ENCODE data around the gene OGFR. TPM values are rescaled to one million over a fixed set of nuclear protein-coding genes. Genes with fewer than 3 reads are reported as not detected.

OGFR gene
- total and polyA plus RNA-seq, 4 donors, result 14.6 to 46.6 (median 42.3) TPM

GRCh38 chr20:62823688-62824475 lies 19.2 kb downstream of the OGFR start:
- H3K27me3 ChIP-seq (ENCODE audit: control insufficient read depth, insufficient read depth, low read length), result no peaks in the 10 kb centered on the region
- H3K36me3 ChIP-seq (ENCODE audit: control insufficient read depth, insufficient read depth, low read length), result peaks cover 45% of the 10 kb centered on the region
- no peak overlapping the region for H3K4me3 ChIP-seq (ENCODE audit: low read depth, low read length)
- 73% methylated on average over 38 of the region's 38 CpGs for WGBS (ENCODE audit: insufficient coverage)
- H3K9me3 ChIP-seq (ENCODE audit: control insufficient read depth, insufficient read depth, low read length), result no peaks in the 10 kb centered on the region
- peaks cover 65% of the 10 kb centered on the region for H3K4me1 ChIP-seq (ENCODE audit: control insufficient read depth, insufficient read depth, low read length)
- no peak for DNase-seq (ENCODE audit: low read depth in 4 of 6, low spot score in 6 of 6)
- H3K27ac ChIP-seq (ENCODE audit: low read depth, low read length), result no peak overlapping the region

DNA sequence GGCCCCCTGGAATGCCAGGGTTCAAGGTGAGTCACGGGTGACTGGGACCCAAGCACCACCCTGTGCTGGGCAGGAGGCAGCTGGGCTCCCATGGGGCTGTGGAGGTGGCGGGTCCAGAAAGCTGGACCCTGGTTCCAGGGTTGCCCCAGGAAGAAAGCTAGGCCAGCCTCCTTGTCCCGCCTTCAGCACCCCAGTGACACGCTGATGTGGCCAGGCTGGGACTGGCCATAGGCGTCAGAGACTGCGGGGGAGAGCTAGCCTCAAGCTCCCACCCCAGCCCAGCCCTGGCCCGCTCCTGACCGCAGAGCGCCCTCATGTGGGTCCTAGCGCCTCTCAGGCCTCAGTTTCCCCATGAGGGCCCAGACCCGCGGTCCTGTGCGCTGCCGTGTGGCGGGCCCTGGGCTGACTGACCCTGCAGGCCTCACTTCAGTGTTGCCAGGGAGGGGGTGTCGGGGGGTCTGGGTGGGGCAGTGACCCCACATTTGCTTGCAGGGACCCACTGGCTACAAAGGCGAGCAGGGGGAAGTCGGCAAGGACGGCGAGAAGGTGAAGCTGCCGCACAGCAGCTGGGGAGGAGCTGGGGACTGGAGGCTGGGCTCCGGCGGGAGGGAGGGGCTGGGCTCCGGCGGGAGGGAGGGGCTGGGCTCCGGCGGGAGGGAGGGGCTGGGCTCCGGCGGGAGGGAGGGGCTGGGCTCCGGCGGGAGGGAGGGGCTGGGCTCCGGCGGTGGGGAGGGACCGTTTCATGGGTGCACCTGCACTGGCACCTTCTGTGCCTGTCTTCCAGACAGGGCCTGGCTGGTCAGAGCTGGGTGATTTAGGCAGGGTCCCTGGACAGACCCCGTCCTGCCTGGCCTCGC lies 20.1 kb downstream of the OGFR start:
- Histone ChIP-seq H3K36me3 (ENCODE audit: control insufficient read depth, insufficient read depth, low read length) (peaks cover 53% of the 10 kb centered on the region), H3K4me1 (ENCODE audit: control insufficient read depth, insufficient read depth, low read length) (peaks cover 57% of the 10 kb centered on the region), H3K27me3 (ENCODE audit: control insufficient read depth, insufficient read depth, low read length) (no peaks in the 10 kb centered on the region), H3K9me3 (ENCODE audit: control insufficient read depth, insufficient read depth, low read length) (no peaks in the 10 kb centered on the region), H3K27ac (ENCODE audit: low read depth, low read length) (no peak overlapping the region), H3K4me3 (ENCODE audit: low read depth, low read length) (no peak overlapping the region)
- 48% methylated on average over 21 of the region's 36 CpGs for WGBS (ENCODE audit: insufficient coverage)
- peak in 2 of 6 donors; percentile 66 to 76 for DNase-seq (ENCODE audit: low read depth in 4 of 6, low spot score in 6 of 6)

- Histone ChIP-seq H3K4me1 (ENCODE audit: control insufficient read depth, insufficient read depth, low read length) (peaks cover 52% of the 10 kb centered on the region), H3K9me3 (ENCODE audit: control insufficient read depth, insufficient read depth, low read length) (no peaks in the 10 kb centered on the region), H3K27ac (ENCODE audit: low read depth, low read length) (no peak overlapping the region), H3K4me3 (ENCODE audit: low read depth, low read length) (no peak overlapping the region), H3K36me3 (ENCODE audit: control insufficient read depth, insufficient read depth, low read length) (peaks cover 58% of the 10 kb centered on the region), H3K27me3 (ENCODE audit: control insufficient read depth, insufficient read depth, low read length) (no peaks in the 10 kb centered on the region)
- WGBS (ENCODE audit: insufficient coverage), result 73% methylated on average over 18 of the region's 22 CpGs
- no peak for DNase-seq (ENCODE audit: low read depth in 4 of 6, low spot score in 6 of 6)
Observed at GRCh38 chr20:62825333-62825985, 20.8 kb downstream of the OGFR start.

GRCh38 chr20:62825986-62826645 lies 21.5 kb downstream of the OGFR start:
- Histone ChIP-seq H3K9me3 (ENCODE audit: control insufficient read depth, insufficient read depth, low read length) (no peaks in the 10 kb centered on the region), H3K27ac (ENCODE audit: low read depth, low read length) (no peak overlapping the region), H3K36me3 (ENCODE audit: control insufficient read depth, insufficient read depth, low read length) (peaks cover 59% of the 10 kb centered on the region), H3K4me3 (ENCODE audit: low read depth, low read length) (no peak overlapping the region), H3K27me3 (ENCODE audit: control insufficient read depth, insufficient read depth, low read length) (no peaks in the 10 kb centered on the region), H3K4me1 (ENCODE audit: control insufficient read depth, insufficient read depth, low read length) (peaks cover 46% of the 10 kb centered on the region)
- WGBS (ENCODE audit: insufficient coverage), result 89% methylated on average over 26 of the region's 27 CpGs
- DNase-seq (ENCODE audit: low read depth in 4 of 6, low spot score in 6 of 6), result no peak

GRCh38 chr20:62826646-62827310 lies 22.1 kb downstream of the OGFR start:
- Histone ChIP-seq H3K9me3 (ENCODE audit: control insufficient read depth, insufficient read depth, low read length) (no peaks in the 10 kb centered on the region), H3K27ac (ENCODE audit: low read depth, low read length) (no peak overlapping the region), H3K36me3 (ENCODE audit: control insufficient read depth, insufficient read depth, low read length) (peaks cover 58% of the 10 kb centered on the region), H3K4me1 (ENCODE audit: control insufficient read depth, insufficient read depth, low read length) (peaks cover 47% of the 10 kb centered on the region), H3K4me3 (ENCODE audit: low read depth, low read length) (no peak overlapping the region), H3K27me3 (ENCODE audit: control insufficient read depth, insufficient read depth, low read length) (no peaks in the 10 kb centered on the region)
- no peak for DNase-seq (ENCODE audit: low read depth in 4 of 6, low spot score in 6 of 6)
- WGBS (ENCODE audit: insufficient coverage), result 95% methylated on average over 20 of the region's 24 CpGs

DNA sequence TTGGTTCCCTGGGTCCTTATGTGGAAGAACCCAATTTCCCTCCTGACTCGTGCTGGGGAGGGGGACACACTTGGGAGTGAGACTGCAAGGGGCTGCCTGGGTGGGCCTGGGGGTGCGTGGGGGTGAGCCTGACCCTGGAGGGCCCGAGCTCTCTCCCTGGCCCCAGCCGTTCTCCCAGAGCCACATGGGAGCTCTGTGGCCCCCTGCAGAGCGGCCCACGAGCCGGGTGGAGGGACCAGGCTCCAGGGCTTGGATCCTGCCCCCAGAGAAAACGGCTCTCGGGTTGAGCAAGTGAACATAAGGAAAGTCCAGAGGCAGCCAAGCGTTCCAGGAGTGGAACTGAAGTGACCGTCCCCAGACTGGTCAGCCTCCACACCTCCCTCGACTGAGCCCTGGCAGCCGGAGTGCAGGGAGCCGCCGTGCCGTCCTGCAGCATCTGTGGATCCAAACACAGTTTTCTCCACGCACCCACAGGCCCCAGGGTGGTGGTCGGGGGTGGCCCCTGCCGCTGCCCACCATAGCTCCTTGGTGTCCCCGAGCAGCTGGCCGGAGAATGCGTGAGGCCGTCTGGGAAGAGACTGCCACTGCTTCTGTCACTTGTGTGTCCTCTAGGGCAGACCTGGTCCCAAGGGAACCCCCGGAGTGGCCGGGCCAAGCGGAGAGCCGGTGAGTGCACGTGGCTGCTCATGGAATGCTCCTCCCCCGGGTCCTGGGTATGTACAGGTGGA lies 22.8 kb downstream of the OGFR start:
- peaks cover 56% of the 10 kb centered on the region for H3K36me3 ChIP-seq (ENCODE audit: control insufficient read depth, insufficient read depth, low read length)
- no peaks in the 10 kb centered on the region for H3K27me3 ChIP-seq (ENCODE audit: control insufficient read depth, insufficient read depth, low read length)
- no peak for DNase-seq (ENCODE audit: low read depth in 4 of 6, low spot score in 6 of 6)
- no peaks in the 10 kb centered on the region for H3K9me3 ChIP-seq (ENCODE audit: control insufficient read depth, insufficient read depth, low read length)
- no peak overlapping the region for H3K27ac ChIP-seq (ENCODE audit: low read depth, low read length)
- H3K4me1 ChIP-seq (ENCODE audit: control insufficient read depth, insufficient read depth, low read length), result peaks cover 50% of the 10 kb centered on the region
- H3K4me3 ChIP-seq (ENCODE audit: low read depth, low read length), result no peak overlapping the region
- 81% methylated on average over 29 of the region's 29 CpGs for WGBS (ENCODE audit: insufficient coverage)

- 96% methylated on average over 8 of the region's 9 CpGs for WGBS (ENCODE audit: insufficient coverage)
- Histone ChIP-seq H3K9me3 (ENCODE audit: control insufficient read depth, insufficient read depth, low read length) (no peaks in the 10 kb centered on the region), H3K4me3 (ENCODE audit: low read depth, low read length) (no peak overlapping the region), H3K27ac (ENCODE audit: low read depth, low read length) (no peak overlapping the region), H3K4me1 (ENCODE audit: control insufficient read depth, insufficient read depth, low read length) (peaks cover 53% of the 10 kb centered on the region), H3K36me3 (ENCODE audit: control insufficient read depth, insufficient read depth, low read length) (peaks cover 56% of the 10 kb centered on the region), H3K27me3 (ENCODE audit: control insufficient read depth, insufficient read depth, low read length) (no peaks in the 10 kb centered on the region)
- no peak for DNase-seq (ENCODE audit: low read depth in 4 of 6, low spot score in 6 of 6)
Observed at GRCh38 chr20:62828051-62828450, 23.4 kb downstream of the OGFR start.

DNA sequence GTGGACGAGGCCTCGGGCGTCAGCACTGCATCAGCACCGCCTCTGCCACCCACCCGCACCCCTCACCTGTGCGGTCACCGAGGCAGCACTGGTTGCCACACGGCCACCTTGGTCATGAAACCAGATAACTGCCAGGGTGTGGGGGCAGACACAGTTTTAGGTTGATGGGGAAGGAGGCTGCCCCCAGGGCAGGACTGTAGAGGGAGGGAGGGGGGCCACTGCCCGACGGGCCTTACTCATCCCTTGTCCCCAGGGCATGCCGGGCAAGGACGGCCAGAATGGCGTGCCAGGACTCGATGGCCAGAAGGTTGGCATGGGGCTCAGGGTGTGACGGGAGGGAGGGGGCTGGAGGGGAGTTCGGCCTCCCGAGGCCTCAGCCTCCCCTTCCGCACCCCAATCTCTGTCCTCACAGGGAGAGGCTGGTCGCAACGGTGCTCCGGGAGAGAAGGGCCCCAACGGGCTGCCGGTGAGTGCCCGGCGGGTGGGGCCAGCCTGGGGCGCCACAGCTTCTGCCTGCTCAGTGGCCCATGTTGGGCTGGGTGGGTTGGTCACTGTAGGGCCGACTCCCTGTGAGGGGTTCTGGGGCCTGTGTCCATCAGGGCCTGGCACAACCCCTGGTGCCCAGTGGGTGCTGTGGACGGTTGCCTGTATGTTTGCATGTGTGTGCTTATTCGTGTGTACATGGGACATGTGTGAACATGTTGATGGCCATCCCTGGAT lies 24.0 kb downstream of the OGFR start:
- no peaks in the 10 kb centered on the region for H3K9me3 ChIP-seq (ENCODE audit: control insufficient read depth, insufficient read depth, low read length)
- H3K27me3 ChIP-seq (ENCODE audit: control insufficient read depth, insufficient read depth, low read length), result no peaks in the 10 kb centered on the region
- peaks cover 50% of the 10 kb centered on the region for H3K4me1 ChIP-seq (ENCODE audit: control insufficient read depth, insufficient read depth, low read length)
- 87% methylated on average over 16 of the region's 29 CpGs for WGBS (ENCODE audit: insufficient coverage)
- H3K4me3 ChIP-seq (ENCODE audit: low read depth, low read length), result no peak overlapping the region
- no peak for DNase-seq (ENCODE audit: low read depth in 4 of 6, low spot score in 6 of 6)
- H3K27ac ChIP-seq (ENCODE audit: low read depth, low read length), result no peak overlapping the region
- peaks cover 56% of the 10 kb centered on the region for H3K36me3 ChIP-seq (ENCODE audit: control insufficient read depth, insufficient read depth, low read length)

All from spinal cord (tissue), 10 donors.